GM23338 (cell line): Measurements from ENCODE around the gene ARID3B. TPM values are rescaled to one million over a fixed set of nuclear protein-coding genes. Genes with fewer than 3 reads are reported as not detected.

ENCODE experiments used
- ATAC-seq: fragments of 200-7000 bp; cut with Tn5 transposase; 3 replicates; pipeline ENCODE4 v1.9.1; 2020
- DNase-seq: peaks from one replicate; pipeline ENCODE4 v3.0.0-alpha.2; 2015; ENCODE audit warnings: low spot score
- H2AFZ ChIP-seq: fragments of 200-600 bp; sonication (generic); 2 replicates; pipeline ENCODE4 v1.8.0; 2016; ENCODE audit warnings: antibody characterized with exemption, mild to moderate bottlenecking, moderate library complexity
- H3F3A ChIP-seq: fragments of 200-600 bp; sonication (generic); replicated peaks from 2 replicates; pipeline ENCODE4 v1.8.0; 2017; ENCODE audit warnings: antibody characterized with exemption, mixed run types, low read depth
- H3K27ac ChIP-seq: fragments of 200-600 bp; sonication (generic); 2 replicates; pipeline ENCODE4 v1.6.1; 2016; ENCODE audit warnings: low read depth
- H3K27me3 ChIP-seq: fragments of 200-600 bp; sonication (generic); 2 replicates; pipeline ENCODE4 v1.8.0; 2016; ENCODE audit warnings: mild to moderate bottlenecking, mixed run types, moderate library complexity; ENCODE audit not compliant: insufficient read depth
- H3K36me3 ChIP-seq: fragments of 200-600 bp; sonication (generic); 2 replicates; pipeline ENCODE4 v1.8.0; 2016; ENCODE audit warnings: mild to moderate bottlenecking; ENCODE audit not compliant: insufficient read depth
- H3K4me1 ChIP-seq: fragments of 200-600 bp; sonication (generic); 2 replicates; pipeline ENCODE4 v1.8.0; 2016; ENCODE audit warnings: mild to moderate bottlenecking, moderate library complexity; ENCODE audit not compliant: insufficient read depth
- H3K4me2 ChIP-seq: fragments of 200-600 bp; sonication (generic); 2 replicates; pipeline ENCODE4 v1.7.1; 2017; ENCODE audit warnings: mixed run types
- H3K4me3 ChIP-seq: fragments of 200-600 bp; sonication (generic); 2 replicates; pipeline ENCODE4 v1.6.1; 2016; ENCODE audit warnings: mixed run types
- H3K79me2 ChIP-seq: fragments of 200-600 bp; sonication (generic); replicated peaks from 2 replicates; pipeline ENCODE4 v1.8.0; 2017; ENCODE audit warnings: mild to moderate bottlenecking; ENCODE audit not compliant: insufficient read depth
- H3K9me2 ChIP-seq: fragments of 200-600 bp; sonication (generic); 2 replicates; pipeline ENCODE4 v1.8.0; 2017; ENCODE audit not compliant: insufficient read depth
- H4K20me1 ChIP-seq: fragments of 200-600 bp; sonication (generic); replicated peaks from 2 replicates; pipeline ENCODE4 v1.8.0; 2017; ENCODE audit warnings: mild to moderate bottlenecking; ENCODE audit not compliant: insufficient read depth
- H3K27ac Mint-ChIP-seq: 2 replicates; pipeline ENCODE4 v1.8.0; 2020; ENCODE audit warnings: inconsistent platforms, mild to moderate bottlenecking, moderate library complexity, mixed read lengths
- H3K27me3 Mint-ChIP-seq: 3 replicates; pipeline ENCODE4 v1.8.0; 2022; ENCODE audit warnings: low read depth, mild to moderate bottlenecking, moderate library complexity, mixed read lengths, inconsistent platforms; ENCODE audit not compliant: insufficient read depth, poor library complexity
- H3K36me3 Mint-ChIP-seq: 3 replicates; pipeline ENCODE4 v1.8.0; 2021; ENCODE audit warnings: low read depth, mild to moderate bottlenecking, inconsistent platforms, moderate library complexity, mixed read lengths
- H3K4me1 Mint-ChIP-seq: 3 replicates; pipeline ENCODE4 v1.8.0; 2020; ENCODE audit warnings: mild to moderate bottlenecking, inconsistent platforms, mixed read lengths
- H3K4me3 Mint-ChIP-seq: 3 replicates; pipeline ENCODE4 v1.8.0; 2021; ENCODE audit warnings: moderate library complexity, mild to moderate bottlenecking, inconsistent platforms, mixed read lengths
- H3K9me3 Mint-ChIP-seq: 3 replicates; pipeline ENCODE4 v1.8.0; 2020; ENCODE audit warnings: moderate library complexity, mild to moderate bottlenecking, inconsistent platforms, mixed read lengths
- CREB1 ChIP-seq: fragments of 250-450 bp; sonication (Bioruptor Pico); IDR thresholded peaks from 2 replicates; pipeline ENCODE4 v1.5.0; 2020; ENCODE audit warnings: low read depth, mild to moderate bottlenecking, moderate library complexity
- ETS1 ChIP-seq: IDR thresholded peaks from 2 replicates; pipeline ENCODE4 v1.6.1; 2016; ENCODE audit warnings: antibody characterized with exemption
- POLR2AphosphoS5 ChIP-seq: IDR thresholded peaks from 2 replicates; pipeline ENCODE4 v1.6.1; 2016; ENCODE audit warnings: antibody characterized with exemption, low read depth
- REST ChIP-seq: IDR thresholded peaks from one replicate; pipeline ENCODE4 v1.6.1; 2018; ENCODE audit warnings: antibody characterized with exemption; ENCODE audit not compliant: unreplicated experiment
- STAT1 ChIP-seq: IDR thresholded peaks from one replicate; pipeline ENCODE4 v1.6.1; 2016; ENCODE audit warnings: antibody characterized with exemption; ENCODE audit not compliant: unreplicated experiment
- ZNF114 ChIP-seq: fragments of 250-450 bp; sonication (Bioruptor Pico); IDR thresholded peaks from 2 replicates; pipeline ENCODE4 v1.5.0; 2020; ENCODE audit warnings: mild to moderate bottlenecking, moderate library complexity
- ZNF462 ChIP-seq: fragments of 250-450 bp; sonication (Bioruptor Pico); IDR thresholded peaks from 2 replicates; pipeline ENCODE4 v1.5.0; 2020; ENCODE audit warnings: mild to moderate bottlenecking, moderate library complexity
- polyA plus RNA-seq: library from polyadenylated mRNA; unstranded; fragments of >200 nt; fragmentation: Nextera tagmentation; extraction: Ambion mirVana; gene quantifications from 2 replicates; pipeline ENCODE4 v1.2.1, GENCODE V29; 2016
- total RNA-seq: library from RNA; depleted of rRNA; stranded (reverse); fragments of >200 nt; shearing (Covaris generic); gene quantifications from 2 replicates; pipeline ENCODE4 v1.2.3, GENCODE V29; 2014

Gene ARID3B
- total and polyA plus RNA-seq, 2 experiments from 2014 or later = 65.5 to 147 TPM

- TF ChIP-seq ZNF462 (CRISPR knock-in tag) (no peak), CREB1 (CRISPR knock-in tag) (no peak)
These were observed 35.0 kb upstream of the ARID3B start (continued) for GRCh38 chr15:74505837-74506514.

GRCh38 chr15:74506515-74506840 is 34.5 kb upstream of the ARID3B start:
- Mint-ChIP-seq H3K9me3 (no peaks in the 10 kb centered on the region), H3K4me1 (no peaks in the 10 kb centered on the region; the same call in 2 of the 3 replicates), H3K4me3 (no peak overlapping the region), H3K27ac (no peak overlapping the region), H3K36me3 (peaks cover 3% of the 10 kb centered on the region; the same call in 2 of the 3 replicates), H3K27me3 (peaks cover 2% of the 10 kb centered on the region)
- Histone ChIP-seq H3F3A (no peaks in the 10 kb centered on the region), H3K9me2 (no peaks in the 10 kb centered on the region), H3K4me2 (no peak overlapping the region), H2AFZ (no peak overlapping the region), H4K20me1 (no peaks in the 10 kb centered on the region), H3K27me3 (no peaks in the 10 kb centered on the region), H3K79me2 (no peaks in the 10 kb centered on the region), H3K36me3 (no peaks in the 10 kb centered on the region), H3K4me1 (no peaks in the 10 kb centered on the region), H3K4me3 (no peak overlapping the region), H3K27ac (no peak overlapping the region)
- DNase-seq (no peak), ATAC-seq (no peak)
- TF ChIP-seq ZNF114 (CRISPR knock-in tag) = no peak
- TF ChIP-seq ETS1 = no peak
- TF ChIP-seq REST = no peak
- no peak for TF ChIP-seq STAT1
- no peak for TF ChIP-seq POLR2AphosphoS5
